HG02973 (cell line): ENCODE results near the gene CYS1.

Source experiments
- ATAC-seq: cut with Tn5 transposase; IDR thresholded peaks from one replicate; pipeline ENCODE4 v1.9.1; 2021; ENCODE audit warnings: moderate library complexity; ENCODE audit not compliant: unreplicated experiment

The CYS1 gene

DNA sequence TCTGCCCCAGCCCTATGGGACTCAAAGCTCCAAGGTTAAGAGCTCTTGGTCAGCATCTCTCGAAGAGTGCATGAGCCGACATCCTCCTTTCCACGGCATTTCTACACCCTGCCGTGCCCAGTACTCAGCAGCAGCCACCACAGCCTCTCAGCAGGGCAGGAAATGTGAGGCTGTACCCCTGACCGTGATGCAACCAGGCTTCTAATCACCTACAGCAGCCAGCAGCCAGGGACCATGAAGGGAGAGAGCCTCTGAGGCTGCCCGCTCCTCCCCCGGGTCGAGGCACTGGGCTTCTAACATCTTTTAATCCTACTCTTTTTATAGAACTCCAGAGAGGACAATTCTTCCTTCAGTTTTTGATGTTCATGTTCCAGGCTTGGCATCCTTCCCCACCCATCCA is 6.5 kb downstream of the CYS1 start:
- ATAC-seq = no peak

DNA sequence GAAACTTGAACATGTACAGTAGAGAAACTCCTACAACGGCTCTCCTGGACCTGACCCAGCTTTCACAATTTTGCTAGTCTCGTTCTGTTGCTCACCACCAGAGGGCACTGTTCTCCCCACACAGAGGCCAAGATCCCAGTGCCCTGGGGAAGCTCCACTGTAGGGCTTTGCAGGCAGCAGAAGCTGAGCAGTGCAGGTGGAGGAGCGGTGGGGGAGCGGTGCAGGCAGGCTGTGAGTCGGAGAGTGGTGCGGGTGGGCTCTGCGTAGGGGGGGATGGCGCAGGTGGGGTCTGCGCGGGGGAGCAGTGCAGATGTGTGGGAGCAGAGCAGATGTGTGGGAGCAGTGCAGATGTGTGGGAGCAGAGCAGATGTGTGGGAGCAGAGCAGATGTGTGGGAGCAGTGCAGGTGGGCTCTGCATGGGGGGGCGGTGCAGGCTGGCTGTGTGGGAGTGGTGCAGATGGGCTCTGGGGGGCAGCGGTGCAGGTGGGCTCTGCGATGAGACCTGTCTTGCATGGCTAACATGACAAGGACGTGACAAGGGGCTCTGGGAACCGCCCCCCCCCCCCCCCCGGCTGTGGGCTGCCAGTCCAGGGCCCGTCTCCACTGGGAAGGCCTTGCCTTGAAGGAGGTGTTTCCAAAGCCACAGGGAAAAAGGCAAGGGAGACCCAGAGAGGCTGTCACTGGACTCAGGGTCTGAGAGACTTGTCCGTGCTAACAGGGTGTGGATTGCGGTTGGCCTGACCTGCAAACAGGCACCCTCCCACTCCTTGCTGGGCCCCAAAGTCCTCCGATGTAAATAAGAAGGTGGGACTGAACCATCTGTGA is 7.3 kb downstream of the CYS1 start:
- peak; percentile 73 for ATAC-seq

DNA sequence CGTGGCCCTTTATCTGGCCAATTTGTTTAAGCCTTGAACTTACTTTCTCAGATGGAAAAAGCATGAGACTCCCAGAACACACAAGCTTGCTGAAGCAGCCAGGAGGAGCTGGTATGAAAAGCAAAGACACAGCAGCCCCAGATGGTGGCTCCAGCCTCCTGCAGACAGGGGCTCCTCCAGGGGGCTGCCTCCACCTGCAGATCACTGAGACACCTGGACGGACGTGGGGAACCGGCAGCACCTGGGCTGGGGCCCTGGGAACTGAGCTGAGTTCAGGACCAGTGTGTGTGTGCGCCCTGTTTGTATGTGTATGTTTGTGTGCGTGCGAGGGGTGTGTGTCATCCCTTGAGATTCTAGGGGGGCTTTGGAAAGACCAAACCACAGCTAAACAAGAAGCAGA is 8.6 kb downstream of the CYS1 start:
- no peak for ATAC-seq

DNA sequence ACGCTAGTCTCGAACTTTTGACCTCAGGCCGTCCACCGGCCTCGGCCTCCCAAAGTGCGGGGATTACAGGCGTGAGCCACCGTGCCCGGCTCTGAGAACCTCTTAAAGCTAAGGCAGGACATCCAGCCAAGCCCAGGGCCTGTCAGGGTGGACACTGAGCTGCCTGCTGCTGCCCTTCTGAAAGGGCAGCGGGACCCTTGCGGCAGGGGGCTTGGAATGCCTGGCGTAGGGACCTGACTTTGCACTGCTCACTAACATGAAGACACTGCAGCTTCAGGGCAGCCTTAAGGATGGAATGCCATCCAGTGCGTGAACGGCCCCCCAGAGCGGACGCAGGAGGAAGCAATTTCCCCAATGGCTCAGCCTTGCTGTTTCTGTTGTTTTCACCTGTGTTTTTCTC is 9.0 kb downstream of the CYS1 start:
- ATAC-seq = no peak

DNA sequence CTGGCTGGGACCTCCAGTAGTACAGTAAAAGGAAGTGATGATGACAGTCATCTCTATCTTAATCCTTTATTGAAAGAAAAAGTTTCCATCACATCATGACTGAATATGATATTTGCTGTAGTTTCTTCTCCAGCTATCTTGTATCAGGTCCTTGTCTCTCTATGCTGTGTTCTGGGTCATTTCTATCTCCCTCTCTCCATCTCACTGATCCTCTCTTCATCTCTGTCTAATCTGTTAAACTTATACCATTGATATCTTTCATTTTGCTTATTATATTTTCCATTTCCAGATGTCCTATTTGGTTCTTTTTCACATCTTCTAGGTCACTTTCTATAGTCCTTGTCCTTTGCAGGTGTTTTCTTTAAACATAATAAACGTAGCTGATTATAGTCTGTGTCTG is 12.3 kb downstream of the CYS1 start:
- no peak for ATAC-seq

DNA sequence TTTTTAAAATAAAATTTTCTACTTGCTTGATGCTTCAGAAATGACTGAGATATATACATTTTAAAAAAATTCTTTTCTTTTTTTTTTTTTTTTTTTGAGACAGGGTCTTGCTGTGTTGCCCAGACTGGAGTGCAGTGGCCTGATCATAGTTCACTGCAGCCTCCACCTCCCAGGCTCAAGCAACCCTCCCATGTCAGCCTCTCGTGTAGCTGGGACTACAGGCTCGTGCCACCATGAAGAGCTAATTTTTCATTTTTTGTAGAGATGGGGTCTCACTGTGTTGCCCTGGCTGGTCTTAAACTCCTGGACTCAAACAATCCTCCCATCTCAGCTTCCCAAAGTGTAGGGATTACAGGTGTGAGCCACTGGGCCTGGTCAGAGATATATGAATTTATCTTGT is 12.9 kb downstream of the CYS1 start:
- ATAC-seq = no peak

DNA sequence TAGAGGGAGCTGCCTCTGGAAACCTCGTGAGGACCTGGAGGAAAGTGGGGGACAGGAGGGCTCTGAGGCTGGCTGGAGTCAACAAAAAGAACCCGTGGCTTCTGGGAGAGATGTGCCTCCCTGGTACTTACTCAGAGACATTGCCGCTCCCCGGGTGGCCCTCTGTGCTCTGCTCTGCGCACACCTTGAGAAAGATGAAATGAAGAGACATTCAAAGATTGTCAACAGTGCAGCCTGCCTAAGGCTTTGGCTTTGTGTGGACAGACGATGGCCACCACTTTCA is 14.5 kb downstream of the CYS1 start:
- ATAC-seq = no peak

DNA sequence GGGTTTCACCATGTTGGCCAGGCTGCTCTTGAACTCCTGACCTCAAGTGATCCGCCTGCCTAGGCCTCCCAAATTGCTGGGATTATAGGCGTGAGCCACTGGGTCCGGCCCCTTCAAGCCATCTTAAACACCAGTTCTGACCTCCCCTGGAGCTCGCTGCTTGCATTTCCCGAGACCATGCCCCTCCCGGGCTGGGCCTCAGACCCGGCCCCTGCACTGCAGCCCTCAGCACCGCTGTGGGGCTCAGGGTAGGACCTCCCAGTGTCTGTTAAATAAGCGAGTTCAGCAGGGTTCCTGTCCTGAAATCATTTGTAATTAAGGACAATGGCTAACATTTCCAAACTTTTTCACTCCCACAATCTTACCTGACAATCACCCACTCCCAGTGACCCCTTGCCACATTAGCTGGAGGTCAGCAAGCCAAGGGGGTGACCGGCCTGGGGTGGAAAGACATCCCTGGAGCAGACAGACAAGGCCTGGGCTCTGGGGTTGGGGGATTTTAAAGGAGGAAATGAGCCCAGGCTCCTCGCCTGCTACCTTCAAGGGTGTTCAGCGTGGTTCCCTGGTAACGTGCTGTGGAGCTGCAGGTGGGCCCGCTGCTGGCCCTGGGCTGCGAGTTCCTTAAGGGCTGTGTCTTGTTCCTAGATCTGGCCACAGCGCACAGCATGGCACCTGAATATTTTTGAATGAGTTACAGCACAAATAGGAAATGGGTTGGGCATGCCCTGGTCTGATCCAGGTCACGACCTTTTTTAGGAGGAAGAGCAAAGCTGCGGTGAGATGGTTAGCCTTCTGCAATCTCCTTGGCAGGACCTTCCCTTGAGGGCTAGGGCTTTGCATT is 15.1 kb downstream of the CYS1 start:
- no peak for ATAC-seq

DNA sequence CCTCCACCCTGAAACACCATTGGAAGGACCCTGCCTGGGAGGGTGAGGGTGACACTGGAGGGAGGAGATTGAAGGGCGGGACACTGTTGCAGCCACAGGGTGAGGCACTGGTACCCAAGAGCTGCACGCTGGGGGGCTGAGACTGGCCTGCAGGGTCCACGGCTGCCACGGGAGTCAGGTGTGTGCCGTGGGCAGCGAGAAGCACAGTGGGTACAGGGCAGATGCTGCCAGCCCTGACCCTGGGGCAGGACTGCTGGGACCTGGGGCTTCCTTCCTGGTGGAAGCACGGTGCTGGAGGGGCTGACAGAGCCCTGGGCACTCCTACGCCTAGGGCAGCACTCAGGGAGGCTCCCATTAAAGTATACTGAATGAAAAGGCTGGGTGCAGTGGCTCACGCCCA is 16.6 kb downstream of the CYS1 start:
- no peak for ATAC-seq

DNA sequence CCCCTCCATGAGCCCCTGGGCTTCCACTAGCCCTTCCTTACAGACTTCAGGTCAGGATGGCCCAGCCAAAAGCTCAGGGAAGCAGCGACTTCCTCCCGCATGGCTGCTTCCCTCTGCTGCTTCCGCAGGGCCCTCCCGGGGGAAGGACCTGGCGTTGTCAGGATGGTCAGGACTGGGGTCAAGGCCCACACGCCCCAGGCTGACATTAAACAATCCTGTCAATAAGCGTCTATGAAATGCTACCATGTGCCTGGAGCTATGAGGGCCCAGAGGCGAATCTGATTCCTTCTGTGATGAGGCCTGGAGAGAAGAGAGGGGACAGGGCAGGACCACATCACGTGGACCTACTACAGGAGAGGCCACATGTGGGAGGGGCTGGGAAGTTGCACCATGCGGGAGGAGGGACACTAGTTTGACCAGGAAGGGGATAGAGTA is 17.3 kb downstream of the CYS1 start:
- ATAC-seq = no peak

DNA sequence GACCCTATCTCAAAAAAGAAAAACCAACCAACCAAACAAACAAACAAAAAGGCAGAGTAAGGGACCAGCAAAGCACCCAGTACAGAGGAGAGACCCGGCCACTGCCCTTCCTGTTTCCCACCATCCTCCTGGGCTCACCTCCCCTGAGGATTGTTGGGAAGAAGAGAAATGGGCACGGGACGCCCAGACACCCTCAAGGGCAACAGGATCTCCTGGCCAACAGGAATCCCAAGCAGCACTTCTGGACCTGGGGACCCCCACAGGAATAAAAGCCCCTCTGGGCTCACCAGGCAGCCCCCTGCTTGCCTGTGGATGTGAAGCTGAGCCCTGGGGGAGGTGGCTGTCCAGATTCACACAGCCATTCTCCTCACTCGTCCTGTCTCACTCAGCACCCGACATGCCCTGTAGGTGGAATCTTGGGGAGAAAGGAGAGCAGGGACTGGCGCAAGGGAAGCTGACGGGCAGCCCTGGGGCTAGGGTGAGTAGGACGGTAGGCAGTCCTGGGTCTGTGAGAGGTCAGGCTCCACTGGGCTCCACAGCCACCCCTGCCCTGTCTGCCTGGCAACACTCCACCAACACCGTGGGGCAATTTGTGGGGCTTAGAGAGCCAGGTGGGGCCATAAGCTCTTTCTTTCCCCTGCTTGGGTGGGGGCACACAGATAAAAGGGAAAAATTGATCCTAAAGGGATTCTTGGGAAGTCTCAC is 18.8 kb downstream of the CYS1 start:
- ATAC-seq = no peak

DNA sequence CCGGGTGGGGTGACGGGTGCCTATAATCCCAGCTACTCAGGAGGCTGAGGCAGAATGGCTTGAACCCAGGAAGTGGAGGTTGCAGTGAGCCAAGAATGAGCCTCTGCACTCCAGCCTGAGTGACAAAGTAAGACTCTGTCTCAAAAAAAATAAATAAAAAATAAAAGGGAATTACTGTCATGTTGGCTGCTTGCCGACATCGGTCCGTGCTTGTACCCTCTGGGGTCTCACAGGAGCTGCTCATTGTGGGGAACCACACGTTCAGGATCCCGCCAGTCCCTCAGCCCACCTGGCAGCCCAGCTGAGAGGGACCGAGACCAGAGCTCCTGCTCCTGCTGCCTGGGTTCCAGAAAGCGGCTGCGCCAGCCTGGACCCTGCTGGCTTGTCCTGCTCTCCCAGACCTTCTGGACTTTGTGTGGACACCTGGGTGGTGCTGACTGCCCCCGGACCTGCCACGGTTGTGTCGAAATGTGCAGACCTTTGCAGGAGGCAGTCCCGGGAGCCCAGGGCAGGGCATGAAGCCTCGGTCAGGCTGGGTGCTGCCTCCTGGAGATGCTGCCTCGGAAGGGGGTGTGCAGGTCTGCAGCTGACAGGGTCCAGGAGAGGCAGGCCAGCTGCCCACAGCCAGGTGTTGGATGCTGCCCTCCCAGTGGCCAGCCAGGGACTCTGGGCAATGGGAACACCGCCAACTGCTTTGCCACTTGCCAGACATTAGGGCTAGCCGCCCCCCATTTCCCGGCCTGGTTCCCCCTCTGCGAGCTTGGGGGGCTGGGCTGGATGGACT is 20.5 kb downstream of the CYS1 start:
- no peak for ATAC-seq

DNA sequence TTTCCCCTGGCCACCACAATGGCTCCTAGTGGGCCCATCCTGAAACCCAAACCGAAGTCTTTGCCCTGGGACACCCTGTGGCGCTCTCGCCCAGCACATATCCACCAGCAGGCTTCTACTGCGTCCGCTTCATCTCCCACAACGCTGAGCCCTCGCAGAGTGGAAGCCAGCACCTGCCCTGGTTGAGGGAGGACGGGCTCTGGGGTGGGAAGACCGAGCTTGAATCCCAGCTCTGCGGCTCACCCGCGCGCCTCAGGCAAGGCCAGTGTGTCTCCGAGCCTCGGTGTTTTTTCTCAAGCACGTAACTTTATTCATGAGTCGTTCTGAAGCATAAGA is 21.2 kb downstream of the CYS1 start:
- ATAC-seq = no peak

DNA sequence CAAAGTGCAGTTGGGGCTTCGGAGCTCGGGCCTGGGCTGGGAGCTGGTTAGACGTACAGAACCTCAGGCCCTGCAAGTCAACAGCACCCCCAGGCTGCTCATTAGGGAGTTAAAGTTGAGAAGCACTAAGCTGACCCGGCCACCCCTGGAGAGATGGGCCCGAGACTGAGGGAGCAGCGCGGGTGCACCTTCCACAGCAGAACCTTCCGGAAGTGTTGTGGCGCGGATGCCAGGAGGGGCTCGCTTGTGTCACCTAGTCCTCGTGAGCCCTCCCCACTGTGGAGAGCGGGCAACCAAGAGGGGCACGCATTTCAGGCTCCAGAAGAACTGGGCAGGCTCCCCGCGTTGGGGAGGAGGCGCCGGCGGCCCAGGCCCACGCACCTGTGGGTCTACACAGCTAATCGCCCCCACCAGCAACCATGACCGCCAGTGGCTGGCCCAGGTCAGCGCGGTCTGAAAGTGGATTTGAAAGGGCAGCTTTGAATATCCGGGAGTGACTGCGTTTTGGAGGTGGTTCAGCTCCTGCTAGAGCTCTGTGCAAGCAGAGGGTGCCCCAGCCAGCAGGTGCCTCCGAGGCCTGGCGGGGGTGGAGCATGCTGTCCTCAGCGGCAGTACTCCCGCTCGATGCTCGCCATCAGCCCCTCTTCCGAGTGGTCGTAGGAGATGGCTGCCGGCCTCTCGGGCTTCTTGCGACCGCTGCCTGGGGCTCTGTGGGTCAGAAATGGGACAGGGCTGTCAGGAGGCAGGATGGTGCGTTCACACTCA is 21.8 kb downstream of the CYS1 start:
- ATAC-seq = no peak

DNA sequence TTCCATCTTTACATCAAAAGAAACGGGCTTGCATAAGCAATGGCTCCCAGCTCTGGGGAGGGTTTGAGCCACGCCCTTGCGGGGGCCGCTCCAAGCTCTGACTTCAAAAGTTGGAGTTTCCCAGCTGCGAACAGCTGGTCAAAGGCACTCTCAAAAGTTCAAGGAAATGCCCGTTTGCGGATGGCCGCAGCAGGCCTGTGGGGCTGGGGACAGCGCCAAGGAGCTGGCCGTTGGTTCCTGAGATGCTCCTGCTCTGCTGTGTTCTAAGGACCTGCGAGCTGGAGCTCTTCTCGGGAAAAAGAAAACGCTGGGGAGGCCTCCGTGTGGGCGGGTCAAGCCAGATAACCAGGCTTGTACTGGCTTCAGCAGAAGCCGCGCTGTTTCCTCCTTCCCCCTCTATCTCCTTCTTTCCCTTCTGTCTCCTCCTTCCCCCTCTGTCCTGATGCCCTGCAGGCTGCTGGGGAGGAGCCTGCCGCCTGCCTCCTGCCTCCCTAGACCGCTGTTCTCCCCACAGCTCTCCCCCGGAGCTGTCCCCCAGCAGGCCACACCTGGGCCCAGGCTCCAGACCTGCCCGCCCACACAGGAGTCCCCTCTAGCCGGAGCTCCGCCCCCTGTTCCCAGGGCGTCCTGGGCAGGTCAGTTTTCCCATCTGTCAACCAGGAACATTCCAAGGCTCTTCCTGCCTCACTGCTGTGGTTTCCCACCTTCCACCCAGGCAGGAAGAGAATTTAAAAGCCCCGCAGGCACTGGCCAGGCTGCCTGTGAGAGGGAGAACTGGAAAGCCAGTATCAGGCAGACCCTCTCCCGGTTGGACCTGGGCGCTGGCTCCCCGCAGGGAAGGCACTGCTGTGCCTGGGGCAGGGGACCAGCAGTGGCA is 22.7 kb downstream of the CYS1 start:
- no peak for ATAC-seq

DNA sequence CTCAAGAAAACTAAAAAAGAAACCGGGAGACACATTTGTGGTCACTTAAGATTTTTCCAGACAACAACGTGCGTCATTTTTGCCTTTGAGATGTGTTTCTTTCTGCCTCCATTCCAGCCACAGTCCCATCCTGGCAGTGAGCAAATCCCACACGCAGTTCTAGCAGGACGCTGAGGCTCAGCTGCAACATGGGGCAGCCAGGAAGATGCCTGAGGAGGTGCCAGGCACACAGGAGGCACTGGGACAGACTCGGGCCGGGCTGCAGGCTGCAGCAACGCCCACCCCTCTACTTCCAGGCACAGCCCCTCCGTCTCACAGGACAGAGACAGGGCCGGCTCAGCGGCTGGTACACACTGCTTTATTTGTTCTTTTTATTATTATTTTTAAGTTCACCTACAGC is 23.8 kb downstream of the CYS1 start:
- ATAC-seq = no peak

DNA sequence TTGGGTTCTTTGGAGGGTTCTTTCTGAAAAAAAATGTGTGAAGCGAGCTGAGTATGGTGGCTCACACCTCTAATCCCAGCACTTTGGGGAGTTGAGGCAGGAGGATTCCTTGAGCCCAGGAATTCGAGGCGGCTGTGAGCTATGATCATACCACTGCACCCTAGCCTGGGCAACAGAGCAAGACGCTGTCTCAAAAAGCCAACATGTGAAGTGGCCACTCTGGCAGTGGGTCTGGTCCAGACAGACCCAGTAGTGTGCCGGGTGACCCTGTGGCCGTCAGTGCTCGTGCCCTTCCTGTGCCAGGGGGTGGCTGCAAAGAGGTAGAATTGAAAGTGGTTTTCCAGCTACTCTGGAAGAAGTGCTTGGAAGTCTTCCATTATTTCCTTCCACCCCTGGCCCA is 25.2 kb downstream of the CYS1 start:
- ATAC-seq = no peak

DNA sequence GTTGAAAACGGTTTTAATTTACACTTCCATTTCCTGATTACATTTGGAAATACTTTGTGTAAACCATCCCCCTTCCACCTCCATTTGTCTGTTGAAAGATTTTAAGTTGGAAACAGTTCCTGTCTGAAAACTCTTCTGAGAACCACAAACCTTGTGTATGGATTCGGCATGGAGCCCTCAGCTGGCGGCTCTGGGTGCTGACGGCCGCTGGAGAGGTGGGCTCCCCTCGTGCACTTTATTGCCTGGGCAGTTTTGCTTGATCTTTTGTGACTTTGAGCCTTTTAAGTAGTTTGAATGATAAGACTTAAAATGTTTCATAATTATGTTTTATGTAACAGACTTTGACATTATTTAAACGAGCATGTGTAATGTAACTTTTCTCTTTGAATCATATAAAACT is 25.8 kb downstream of the CYS1 start:
- no peak for ATAC-seq

DNA sequence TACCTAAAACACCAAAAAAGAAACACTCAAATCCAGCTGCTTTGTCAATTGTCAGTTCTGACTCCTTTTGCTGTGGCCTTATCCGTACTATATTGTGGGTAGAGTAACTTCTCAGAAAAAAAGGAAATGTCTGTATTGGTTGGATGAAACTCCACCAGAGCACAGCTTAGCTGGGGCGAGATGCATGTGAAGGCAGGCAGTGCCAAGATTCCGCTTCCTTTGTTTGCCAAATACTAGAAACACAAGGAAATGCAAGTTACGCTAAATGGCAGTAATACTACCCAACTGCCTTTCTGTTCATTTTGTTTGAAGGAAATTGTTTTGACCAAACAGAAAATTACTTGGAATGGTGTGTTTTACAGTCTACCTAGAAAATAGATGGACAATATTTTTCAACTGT is 26.9 kb downstream of the CYS1 start:
- ATAC-seq = no peak

DNA sequence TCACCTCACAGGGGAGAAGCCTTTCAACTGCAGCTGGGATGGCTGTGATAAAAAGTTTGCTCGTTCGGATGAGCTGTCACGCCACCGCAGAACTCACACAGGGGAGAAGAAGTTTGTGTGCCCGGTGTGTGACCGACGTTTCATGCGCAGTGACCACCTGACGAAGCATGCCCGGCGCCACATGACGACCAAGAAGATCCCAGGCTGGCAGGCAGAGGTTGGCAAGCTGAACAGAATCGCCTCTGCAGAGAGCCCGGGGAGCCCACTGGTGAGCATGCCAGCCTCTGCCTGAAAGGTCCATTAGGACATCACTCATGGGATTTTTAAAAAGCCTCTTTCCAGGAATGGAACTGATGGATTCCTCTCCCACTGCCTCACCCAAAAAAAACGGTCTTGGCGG is 28.0 kb downstream of the CYS1 start:
- ATAC-seq = no peak
